HPDE6-E6E7 (cell line): Measurements from ENCODE around the gene IGSF21.

Source experiments
- DNase-seq: peaks from one replicate; pipeline ENCODE4 v3.0.0; 2011; ENCODE audit warnings: missing footprints; ENCODE audit errors: extremely low spot score

The IGSF21 gene

DNA sequence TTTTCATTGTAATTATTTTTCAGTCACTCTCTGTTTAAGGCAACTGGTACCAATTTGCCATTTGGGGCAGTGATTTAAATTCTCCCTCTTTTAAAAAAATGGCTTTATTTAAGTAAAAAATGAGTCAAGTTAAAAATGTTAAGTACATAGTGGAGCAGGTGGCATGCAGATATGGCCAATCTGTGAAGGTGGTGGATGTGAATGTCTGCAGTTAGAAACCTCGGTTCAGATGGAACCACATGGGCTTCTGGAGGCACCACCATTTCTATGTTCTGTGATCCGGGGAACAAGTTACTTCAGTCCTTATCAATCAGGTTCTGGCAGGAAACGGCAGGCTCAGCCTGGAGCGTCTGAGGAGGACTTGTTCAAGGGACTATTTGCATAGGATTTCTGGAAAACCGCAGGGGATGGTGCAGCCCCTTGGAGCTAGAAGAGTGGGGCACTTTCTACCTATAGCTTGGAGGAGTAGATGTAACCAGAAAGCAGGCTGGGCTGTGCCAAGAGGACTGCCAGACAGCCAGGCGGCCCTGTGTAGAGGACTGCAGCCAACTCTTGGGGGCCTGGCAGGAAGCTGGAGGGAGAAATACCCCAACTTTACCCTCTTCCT, 12.3 kb downstream of the IGSF21 start:
- no peak for DNase-seq

DNA sequence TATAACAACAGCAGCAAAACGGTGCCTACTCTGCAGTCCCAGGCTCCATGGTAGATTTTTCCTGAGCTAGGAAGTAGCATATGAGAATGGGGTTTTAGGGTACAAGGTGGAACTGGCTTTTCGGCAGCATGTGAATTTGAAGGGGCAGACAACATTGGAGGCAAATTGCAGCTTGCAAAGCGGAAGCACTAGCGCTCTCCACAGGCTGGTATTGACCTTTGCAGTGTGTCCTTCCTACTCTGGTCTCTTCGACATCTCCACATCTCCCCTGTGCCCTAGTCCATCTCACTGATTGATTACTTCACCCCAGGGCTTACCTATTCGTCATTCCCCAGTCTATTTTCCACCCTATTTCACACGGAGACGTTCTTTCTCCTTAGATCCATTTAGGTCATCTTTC, 13.0 kb downstream of the IGSF21 start:
- no peak for DNase-seq

DNA sequence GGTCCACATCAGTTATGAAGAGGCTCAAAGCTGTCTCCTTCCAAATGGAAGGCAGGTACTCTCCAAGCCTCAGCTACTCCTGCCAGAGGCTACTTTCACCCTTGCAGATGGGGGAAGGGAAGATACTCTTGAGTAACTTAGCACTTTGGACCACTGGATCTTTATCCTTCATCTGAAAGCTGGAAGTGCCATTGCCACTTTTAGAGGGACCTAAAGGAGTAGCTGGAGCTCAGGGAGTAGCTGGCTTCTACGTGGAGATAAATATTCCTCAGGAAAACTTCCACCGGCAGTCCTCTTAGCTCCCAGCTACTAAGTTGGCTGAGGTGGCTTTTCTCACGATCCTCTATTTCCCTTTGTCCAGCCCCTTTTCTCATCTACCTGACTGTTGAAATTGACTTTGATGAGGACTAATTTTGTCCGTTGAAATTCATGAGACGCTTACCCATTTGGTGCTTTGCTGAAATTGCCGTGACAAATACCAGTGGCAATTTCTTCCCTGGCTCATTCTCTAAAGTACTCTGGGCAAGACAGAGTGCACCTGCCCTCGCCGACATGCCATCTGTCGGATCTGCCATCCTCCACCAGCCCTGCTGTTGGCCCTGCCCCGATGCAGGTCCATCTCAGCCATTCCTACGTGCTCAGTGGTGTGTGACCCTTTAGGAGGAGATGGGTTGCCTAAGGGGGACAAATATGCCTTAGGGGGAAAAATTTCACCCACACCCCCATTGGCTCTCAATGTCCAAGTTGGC, 13.6 kb downstream of the IGSF21 start:
- no peak for DNase-seq

- no peak for DNase-seq
Measured at GRCh38 chr1:18123467-18123992, 15.9 kb downstream of the IGSF21 start.

DNA sequence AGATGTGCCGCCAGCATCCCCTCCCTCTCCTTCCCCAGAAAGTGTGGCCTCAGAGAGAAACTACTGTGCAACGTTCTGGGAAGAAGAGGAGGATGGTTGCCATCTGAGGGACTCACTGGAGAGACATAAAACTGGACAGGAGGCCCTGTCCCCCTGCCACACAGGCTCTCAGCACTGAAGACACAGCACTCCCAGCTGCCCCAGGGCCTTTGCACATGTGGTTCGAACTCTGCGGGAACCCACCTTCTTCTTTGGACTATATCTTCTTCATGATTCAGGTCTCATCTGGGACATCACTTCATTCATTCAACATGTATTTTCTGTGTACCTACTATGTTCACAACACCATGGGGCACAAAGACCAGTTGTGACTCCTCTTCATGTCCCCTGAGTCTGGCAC, 17.4 kb downstream of the IGSF21 start:
- no peak for DNase-seq

DNA sequence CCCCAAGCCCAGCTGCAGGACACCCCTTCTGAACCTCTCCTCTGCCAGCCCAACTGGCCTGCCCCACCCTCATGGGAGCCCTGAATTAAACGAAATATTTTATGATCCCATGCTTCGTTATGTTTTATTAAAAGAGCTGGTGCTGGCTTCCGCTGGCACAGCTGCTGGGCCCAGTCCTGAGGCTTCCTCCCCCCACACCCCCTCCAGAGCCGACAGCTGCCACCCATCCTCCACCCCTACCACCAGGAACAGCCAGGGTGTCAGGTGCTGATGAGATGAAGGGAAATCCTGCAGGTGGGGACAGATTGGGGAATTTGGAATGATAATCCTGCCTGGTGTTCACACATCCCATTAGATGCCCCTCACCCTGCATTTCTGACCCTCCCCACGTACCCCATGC, 19.0 kb downstream of the IGSF21 start:
- DNase-seq, result no peak

DNA sequence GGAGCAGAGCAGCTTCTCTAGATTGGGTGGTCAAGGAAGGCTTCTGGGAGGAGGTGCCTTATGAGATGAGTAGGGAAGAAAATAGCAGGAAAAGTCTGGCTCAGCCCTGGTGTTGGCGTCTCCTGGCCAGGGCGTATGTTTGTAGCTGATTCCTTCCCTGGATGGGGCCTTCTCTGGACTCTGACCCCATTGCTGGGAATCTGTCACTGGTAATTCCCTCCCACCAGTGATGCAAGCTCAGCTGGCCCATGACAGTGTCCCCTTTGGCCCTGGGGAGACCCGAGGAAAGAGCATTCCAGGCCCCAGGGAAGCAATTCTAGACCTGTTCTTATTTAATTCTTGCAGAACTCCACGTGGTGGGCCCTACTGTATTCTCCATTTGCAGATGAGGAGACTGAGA, 20.7 kb downstream of the IGSF21 start:
- DNase-seq, result no peak

DNA sequence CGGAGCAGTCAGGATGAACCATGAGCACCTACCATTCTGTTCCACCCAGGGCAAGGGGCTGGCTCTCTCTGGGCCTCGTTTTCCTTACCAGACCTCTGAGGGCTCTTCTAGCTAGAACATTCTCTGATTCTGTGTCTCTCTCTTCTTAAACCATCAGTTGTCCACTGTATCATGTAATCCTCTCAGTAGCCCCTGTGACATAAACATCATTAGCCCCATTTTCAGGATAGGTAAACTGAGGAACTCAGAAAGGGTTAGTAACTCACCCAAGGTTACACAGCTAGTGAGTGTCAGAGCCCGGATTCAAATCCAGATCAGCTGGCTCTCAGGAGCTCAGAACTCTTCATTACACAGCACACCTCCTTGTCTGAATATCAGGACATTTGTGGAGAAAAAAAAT, 22.8 kb downstream of the IGSF21 start:
- DNase-seq, result no peak

DNA sequence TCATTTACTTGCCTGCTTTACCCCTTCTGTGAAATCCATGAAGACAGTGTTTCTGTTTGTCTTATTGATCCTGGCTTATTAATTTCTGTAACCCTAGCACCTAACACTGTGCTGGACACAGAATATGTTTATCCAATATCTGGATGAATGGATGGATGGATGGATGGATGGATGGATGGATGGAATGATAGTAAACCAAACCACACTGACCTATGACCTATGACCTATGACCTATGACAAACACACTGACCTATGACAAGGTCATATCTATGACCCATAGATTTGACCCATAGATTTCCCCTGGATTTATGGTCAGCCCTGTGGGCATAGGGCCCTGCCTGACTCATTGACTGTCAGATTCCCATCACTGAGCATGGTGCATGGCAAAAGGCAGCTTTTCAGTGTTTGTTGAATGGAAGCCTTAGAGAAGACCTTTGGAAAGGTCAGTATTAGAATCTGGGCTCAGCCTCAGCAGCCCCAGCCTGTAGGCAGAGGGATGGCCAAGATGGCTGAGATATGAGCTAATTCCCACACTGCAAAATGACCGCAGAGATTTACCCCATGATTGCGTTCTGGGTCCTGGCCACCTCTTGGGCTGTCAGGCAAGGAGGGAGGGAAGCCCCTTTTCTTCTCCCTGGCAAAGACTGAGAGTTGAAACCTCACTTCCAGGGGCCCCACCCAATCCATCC, 24.6 kb downstream of the IGSF21 start:
- DNase-seq, result no peak

GRCh38 chr1:18132711-18133541, 25.3 kb downstream of the IGSF21 start:
- no peak for DNase-seq

- no peak for DNase-seq
Measured at GRCh38 chr1:18134324-18135046, 26.9 kb downstream of the IGSF21 start.

DNA sequence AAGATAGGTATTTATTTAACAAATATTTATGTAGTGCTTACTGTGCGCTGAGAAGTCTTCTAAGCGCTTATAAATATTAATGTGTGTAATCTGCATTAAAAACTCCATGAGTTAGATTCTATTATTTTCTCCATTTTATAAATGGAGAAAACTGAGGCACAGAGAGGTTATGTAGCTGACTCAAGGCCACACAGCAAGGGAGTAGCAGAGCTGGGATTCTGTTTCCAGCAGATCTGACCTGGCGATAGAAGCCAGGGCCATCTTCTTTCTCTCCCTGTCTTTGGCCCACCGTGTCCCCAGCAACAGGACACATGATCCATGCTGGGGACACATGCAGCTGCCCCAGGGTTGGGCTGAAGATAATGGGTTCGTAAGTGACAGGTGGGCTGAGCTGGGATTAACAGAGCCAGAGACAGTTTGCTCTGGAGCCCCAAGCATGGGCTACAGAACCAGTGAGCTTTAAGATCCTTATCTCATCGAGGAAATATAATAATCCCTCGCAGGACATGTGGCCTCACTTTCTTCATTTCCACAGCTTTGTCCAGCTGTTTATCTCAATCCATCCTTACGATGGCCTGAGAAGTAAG, 30.3 kb downstream of the IGSF21 start:
- DNase-seq, result no peak

DNA sequence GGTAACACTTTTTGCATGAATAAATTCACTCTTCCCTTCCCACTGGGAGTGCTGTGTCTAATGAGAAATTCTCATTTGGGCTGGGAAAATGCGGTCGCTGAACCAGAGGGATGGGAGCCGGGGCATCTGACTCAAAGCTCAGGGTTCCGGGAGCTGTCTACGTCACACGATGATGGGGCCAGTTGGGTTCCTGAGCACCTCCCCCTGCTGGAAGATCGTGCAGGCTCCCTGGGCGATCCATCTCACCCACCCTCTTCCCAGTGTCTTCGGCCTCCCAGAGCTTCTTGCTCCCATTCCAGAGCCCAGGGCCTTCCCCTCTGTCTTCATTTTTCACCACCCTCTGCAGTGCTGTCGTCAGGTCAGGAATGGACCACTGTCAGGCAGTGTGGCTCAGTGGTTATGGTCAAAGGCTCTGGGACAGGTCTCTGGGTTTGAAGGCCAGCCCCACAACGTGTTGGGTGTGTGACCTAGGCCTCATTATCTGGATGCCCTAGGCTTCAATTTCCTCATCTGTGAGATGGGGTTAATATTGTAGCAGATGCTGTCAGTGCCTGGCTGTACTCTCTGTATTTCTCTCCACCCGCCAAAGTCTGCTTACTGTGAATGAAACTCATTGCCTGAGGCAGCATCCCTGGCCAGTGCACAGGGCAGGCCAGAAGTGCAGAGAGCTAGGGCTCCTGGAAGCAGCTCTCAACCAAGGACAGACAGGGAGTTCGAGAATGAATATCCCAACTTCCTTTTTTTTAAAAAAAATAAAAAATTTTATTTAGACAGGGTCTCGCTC, 31.8 kb downstream of the IGSF21 start:
- DNase-seq, result no peak

- no peak for DNase-seq
Measured at GRCh38 chr1:18140411-18140810, 32.8 kb downstream of the IGSF21 start.

DNA sequence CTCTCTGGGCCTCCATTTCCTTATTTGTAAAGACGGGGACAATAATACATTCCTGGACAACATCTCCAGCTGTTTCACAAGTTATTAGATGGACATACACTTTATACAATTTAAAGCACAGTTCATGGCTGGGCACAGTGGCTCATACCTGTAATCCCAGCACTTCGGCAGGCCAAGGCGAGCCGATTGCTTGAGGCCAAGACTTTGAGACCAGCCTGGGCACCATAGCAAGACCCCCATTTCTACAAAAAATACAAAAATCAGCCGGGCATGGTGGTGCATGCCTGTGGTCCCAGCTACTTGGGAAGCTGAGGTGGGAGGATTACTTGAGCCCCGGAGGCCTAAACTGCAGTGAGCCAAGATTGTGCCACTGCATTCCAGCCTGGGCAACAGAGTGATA, 34.1 kb downstream of the IGSF21 start:
- DNase-seq, result no peak

DNA sequence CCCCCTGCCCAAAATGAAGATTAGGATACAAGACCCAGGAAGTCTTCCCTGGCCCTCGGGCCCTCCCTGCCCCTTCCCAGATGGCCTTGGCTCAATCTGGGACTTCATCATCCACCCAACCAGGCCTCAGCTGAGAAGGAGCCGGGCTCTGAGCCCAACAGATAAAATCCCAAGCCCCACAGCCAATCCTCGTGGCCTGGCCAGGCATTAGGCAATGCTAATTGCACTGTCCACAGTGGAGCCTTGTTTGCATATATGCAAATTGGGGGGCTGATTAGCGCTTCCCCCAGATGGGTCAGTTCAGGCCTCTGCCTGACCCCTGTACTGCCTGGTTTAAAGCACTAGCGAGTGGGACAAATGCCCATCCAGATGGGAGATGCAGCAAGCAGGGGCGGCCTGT, 34.9 kb downstream of the IGSF21 start:
- DNase-seq, result no peak

GRCh38 chr1:18142969-18143368, 35.4 kb downstream of the IGSF21 start:
- no peak for DNase-seq

DNA sequence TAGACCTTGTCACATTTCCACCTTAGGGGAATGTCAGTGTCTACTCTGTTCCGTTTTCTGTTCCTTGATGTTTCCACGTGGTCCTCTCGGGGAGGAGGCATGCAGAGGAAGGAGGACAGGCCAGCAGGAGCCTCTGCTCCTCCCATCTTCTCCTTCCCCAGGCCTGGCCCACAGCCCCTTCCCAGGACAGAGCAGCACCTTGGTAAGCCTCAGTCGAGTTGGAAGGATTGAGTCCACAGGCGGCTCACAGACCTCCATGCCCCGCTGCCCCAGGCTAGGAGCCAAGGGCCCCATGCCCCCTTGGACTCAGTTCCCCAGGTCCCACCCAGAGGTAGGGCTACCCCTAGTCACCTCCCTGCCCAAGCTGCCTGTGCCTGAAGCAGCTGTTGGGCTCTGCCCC, 36.5 kb downstream of the IGSF21 start:
- DNase-seq, result no peak

DNA sequence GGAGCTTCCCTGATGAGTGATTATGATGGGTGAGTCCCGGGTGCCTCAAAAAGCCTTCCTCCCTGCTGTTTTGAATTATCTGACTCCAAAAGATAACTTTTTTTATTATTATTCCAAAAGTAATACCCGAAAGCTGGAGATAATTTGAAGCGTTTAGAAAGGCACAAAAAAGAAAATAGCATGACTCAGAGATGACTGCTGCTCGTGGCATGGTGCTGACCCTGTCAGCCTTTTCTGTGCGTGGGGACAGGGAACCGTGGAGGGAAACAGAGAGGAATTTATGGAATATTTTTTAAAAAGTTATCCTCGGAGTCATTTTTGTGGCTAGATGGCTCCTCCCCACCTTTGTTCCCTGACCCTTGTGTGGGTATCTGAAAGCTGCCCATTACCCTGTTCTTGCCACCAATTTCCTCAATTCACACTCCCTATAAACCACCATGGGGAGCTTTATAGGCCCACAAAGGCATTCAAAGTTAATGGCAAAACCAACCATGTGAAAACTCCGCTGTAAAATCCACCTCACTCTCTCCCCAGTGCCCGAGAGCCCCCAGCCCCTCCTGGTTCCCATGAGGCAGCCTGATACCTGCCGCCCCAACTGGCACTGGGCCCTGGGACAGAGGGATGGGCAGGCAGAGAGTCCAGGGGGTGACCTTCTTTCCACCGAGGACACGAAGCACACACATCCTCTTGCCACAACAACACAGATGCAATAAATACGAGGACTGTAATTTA, 37.5 kb downstream of the IGSF21 start:
- no peak for DNase-seq
